ENCODE results near the gene AXL. TPM values are rescaled to one million over a fixed set of nuclear protein-coding genes. Genes with fewer than 3 reads are reported as not detected.

The AXL gene
- total RNA-seq, 1 donor from 2014 or later, result 0.05 TPM

- intact Hi-C loops (cut with micrococcal nuclease), result no loop called here
These were observed 14.8 kb downstream of the AXL start for GRCh38 chr19:41233748-41234240.

- intact Hi-C loops (cut with micrococcal nuclease), result no loop called here
These were observed 15.6 kb downstream of the AXL start for GRCh38 chr19:41234512-41235168.

GRCh38 chr19:41235480-41235879 is 16.5 kb downstream of the AXL start:
- intact Hi-C loops (cut with micrococcal nuclease), result no loop called here

- intact Hi-C loops (cut with micrococcal nuclease), result no loop called here
These were observed 19.2 kb downstream of the AXL start for GRCh38 chr19:41238244-41238643.

GRCh38 chr19:41239363-41239762 is 20.3 kb downstream of the AXL start:
- intact Hi-C loops (cut with micrococcal nuclease), result no loop called here

GRCh38 chr19:41239961-41240574 is 21.0 kb downstream of the AXL start:
- intact Hi-C loops (cut with micrococcal nuclease), result no loop called here

GRCh38 chr19:41241859-41242258 is 22.8 kb downstream of the AXL start:
- intact Hi-C loops (cut with micrococcal nuclease), result no loop called here

- intact Hi-C loops (cut with micrococcal nuclease), result no loop called here
These were observed 25.1 kb downstream of the AXL start for GRCh38 chr19:41244117-41244516.

GRCh38 chr19:41245843-41246242 is 26.8 kb downstream of the AXL start:
- intact Hi-C loops (cut with micrococcal nuclease), result no loop called here

- intact Hi-C loops (cut with micrococcal nuclease), result no loop called here
These were observed 29.9 kb downstream of the AXL start for GRCh38 chr19:41248895-41249294.

- intact Hi-C loops (cut with micrococcal nuclease), result no loop called here
These were observed 30.8 kb downstream of the AXL start for GRCh38 chr19:41249707-41250423.

GRCh38 chr19:41253660-41254059 is 34.6 kb downstream of the AXL start:
- intact Hi-C loops (cut with micrococcal nuclease), result no loop called here

- intact Hi-C loops (cut with micrococcal nuclease), result no loop called here
These were observed 36.1 kb downstream of the AXL start for GRCh38 chr19:41255171-41255570.

- intact Hi-C loops (cut with micrococcal nuclease), result loop anchor here (1.0 to 5.0 kb wide), 16 partner anchors 35 to 1021 kb away; partner anchors contain the start of genes C19orf47, CIC, EGLN2 and NUMBL
These were observed 42.6 kb downstream of the AXL start for GRCh38 chr19:41261474-41262190.

GRCh38 chr19:41263042-41263849 is 44.2 kb downstream of the AXL start:
- intact Hi-C loops (cut with micrococcal nuclease), result loop anchor here (1.0 to 5.0 kb wide), 20 partner anchors 45 to 1019 kb away; partner anchors contain the start of genes B9D2, BCKDHA, CIC and COQ8B

GRCh38 chr19:41263850-41264580 is 45.0 kb downstream of the AXL start, which contains the start of gene HNRNPUL1:
HNRNPUL1 (plus strand) TSS chr19:41264372; CDS start chr19:41264504, 132 bp downstream.
- intact Hi-C loops (cut with micrococcal nuclease), result loop anchor here (1.0 to 5.0 kb wide), 20 partner anchors 44 to 1018 kb away; partner anchors contain the start of genes B9D2, BCKDHA, CIC and COQ8B

- intact Hi-C loops (cut with micrococcal nuclease), result loop anchor here (5.0 kb wide), 6 partner anchors 122 to 1018 kb away; partner anchors contain the start of genes SERTAD3 and ZNF574
These were observed 45.8 kb downstream of the AXL start for GRCh38 chr19:41264581-41265394.

- intact Hi-C loops (cut with micrococcal nuclease), result no loop called here
These were observed 46.6 kb downstream of the AXL start for GRCh38 chr19:41265395-41266153.

Measured in T-helper 1 cell treated with Interleukin-12 subunit alpha and Interleukin-12 subunit beta and Interleukin-4 antibody, amounts not matched to agents 30 ng/mL and 1 ng/mL, for 36 hours (primary cell).